HG02938 (cell line): ENCODE data around the gene GLUL.
A peak's percentile ranks its signal among the peaks of the same experiment; 100 is the strongest.
"Not testable (repeated sequence)": the region's sequence is repeated elsewhere in the genome, so short reads cannot be mapped to it uniquely, and the experiment has no call there.

ENCODE experiments used
- ATAC-seq: cut with Tn5 transposase; IDR thresholded peaks from one replicate; pipeline ENCODE4 v1.9.1; 2021; ENCODE audit warnings: mild to moderate bottlenecking, moderate library complexity; ENCODE audit not compliant: unreplicated experiment

Gene GLUL

GRCh38 chr1:182394055-182394775, 2.6 kb upstream of the GLUL start:
- no peak for ATAC-seq

- ATAC-seq = no peak
These were observed 749 bp upstream of the GLUL start for GRCh38 chr1:182392050-182393028.

- ATAC-seq = peak; percentile 18
These were observed 595 bp downstream of the GLUL start for GRCh38 chr1:182391028-182391361.

GRCh38 chr1:182389619-182390047, 2.0 kb downstream of the GLUL start:
- ATAC-seq = no peak

- no peak for ATAC-seq
These were observed 3.0 kb downstream of the GLUL start for GRCh38 chr1:182388392-182389134.

GRCh38 chr1:182387566-182387965, 4.0 kb downstream of the GLUL start:
- ATAC-seq = no peak

- ATAC-seq = no peak
These were observed 4.6 kb downstream of the GLUL start for GRCh38 chr1:182386980-182387379.

- ATAC-seq = no peak
These were observed 5.4 kb downstream of the GLUL start for GRCh38 chr1:182385885-182386853.

- no peak for ATAC-seq
These were observed 7.1 kb downstream of the GLUL start for GRCh38 chr1:182384387-182384960.

GRCh38 chr1:182383934-182384333, 7.7 kb downstream of the GLUL start:
- ATAC-seq = no peak

- no peak for ATAC-seq
These were observed 8.4 kb downstream of the GLUL start for GRCh38 chr1:182383037-182383661.

- ATAC-seq = no peak
These were observed 9.4 kb downstream of the GLUL start for GRCh38 chr1:182381962-182382819.

- no peak for ATAC-seq
These were observed 11.4 kb downstream of the GLUL start for GRCh38 chr1:182380199-182380598.

GRCh38 chr1:182379781-182380180, 11.8 kb downstream of the GLUL start:
- ATAC-seq = not testable (repeated sequence)

- ATAC-seq = no peak
These were observed 14.5 kb downstream of the GLUL start for GRCh38 chr1:182376936-182377574.

GRCh38 chr1:182374101-182374834, 17.3 kb downstream of the GLUL start:
- no peak for ATAC-seq

GRCh38 chr1:182370532-182370931, 21.1 kb downstream of the GLUL start:
- no peak for ATAC-seq
